Measurements from ENCODE around the gene CAMTA2.

DNA sequence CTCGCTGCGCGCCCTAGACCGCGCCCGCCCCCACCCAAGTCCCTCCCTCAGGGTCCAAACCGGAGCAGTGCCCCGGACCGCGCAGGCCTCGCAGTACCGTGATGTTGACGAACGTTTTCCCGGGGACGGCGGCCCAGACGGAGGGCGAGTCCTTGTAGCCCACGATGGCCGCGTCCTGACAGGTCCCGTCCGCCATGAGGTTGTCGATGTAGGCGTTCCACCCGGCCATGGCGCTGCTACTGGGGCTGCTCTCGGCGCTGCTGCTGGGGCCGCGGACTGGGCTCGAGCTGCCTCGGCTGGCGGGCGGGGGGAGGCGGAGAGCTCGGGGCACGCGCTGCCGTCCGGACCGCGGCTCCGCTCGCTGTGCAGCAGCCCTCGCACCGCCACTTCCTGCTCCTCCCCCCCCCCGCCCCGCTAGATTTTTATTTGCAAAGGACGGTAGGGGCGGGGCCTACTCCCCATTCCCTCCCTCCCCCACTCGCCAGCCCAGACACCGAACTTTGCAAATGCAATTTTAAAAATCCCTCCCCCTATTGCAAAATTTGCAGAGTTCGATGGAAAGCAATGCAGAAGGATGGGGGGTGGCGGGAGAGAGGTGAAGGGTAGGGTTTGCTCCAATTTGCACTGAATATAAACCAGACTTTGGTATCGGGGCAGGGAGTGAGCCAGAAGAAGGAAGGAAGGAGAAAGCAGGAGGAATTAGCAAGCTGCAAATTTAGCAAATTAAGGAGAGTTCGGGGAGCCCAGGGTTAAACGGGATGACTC is 39.1 kb downstream of the CAMTA2 start, which contains the start of gene PFN1:
- TF ChIP-seq CTCF (conservative IDR thresholded peaks at IDR 0.05): no peak
- no peak for TF ChIP-seq EZH2 (IDR thresholded peaks at IDR 0.05; ENCODE audit: low read depth)
